Measurements from ENCODE around the gene MICOS13.

Gene MICOS13

DNA sequence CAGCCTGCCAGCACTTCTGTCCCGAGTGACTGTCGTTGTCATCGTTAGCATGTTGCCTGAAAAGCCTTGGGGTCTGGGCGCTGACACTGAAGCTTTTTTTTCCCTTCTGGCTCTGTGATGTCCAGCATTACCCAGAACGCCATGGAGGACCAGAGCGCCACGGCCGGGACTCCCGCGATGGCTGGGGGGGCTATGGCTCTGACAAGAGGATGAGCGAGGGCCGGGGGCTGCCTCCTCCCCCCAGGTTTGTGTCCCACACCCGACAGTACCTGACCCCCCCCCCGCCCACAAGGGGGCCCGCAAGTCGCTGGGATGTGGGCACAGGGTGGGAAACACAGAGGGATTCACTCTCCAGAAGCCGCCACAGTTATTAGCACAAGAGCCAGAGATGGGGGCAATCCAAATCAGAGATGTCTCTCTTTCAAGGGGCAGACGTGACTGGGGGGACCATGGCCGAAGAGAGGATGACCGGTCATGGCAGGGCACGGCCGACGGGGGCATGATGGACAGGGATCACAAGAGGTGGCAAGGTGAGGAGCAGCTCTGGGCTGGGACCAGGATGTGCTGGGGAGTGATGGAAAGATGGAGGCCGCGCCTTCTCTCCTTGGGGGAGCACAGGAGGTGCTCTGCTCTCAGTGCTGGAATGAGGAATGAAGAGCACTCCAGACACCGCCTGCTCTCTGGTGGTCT is 13.2 kb downstream of the MICOS13 start:
- TF ChIP-seq, protein P1, sequence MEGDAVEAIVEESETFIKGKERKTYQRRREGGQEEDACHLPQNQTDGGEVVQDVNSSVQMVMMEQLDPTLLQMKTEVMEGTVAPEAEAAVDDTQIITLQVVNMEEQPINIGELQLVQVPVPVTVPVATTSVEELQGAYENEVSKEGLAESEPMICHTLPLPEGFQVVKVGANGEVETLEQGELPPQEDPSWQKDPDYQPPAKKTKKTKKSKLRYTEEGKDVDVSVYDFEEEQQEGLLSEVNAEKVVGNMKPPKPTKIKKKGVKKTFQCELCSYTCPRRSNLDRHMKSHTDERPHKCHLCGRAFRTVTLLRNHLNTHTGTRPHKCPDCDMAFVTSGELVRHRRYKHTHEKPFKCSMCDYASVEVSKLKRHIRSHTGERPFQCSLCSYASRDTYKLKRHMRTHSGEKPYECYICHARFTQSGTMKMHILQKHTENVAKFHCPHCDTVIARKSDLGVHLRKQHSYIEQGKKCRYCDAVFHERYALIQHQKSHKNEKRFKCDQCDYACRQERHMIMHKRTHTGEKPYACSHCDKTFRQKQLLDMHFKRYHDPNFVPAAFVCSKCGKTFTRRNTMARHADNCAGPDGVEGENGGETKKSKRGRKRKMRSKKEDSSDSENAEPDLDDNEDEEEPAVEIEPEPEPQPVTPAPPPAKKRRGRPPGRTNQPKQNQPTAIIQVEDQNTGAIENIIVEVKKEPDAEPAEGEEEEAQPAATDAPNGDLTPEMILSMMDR (IDR thresholded peaks at IDR 0.05; ENCODE audit: low read depth, low read length): no peak
- no peak overlapping the region for H3K4me3 ChIP-seq (ENCODE audit: low read depth, low read length)

DNA sequence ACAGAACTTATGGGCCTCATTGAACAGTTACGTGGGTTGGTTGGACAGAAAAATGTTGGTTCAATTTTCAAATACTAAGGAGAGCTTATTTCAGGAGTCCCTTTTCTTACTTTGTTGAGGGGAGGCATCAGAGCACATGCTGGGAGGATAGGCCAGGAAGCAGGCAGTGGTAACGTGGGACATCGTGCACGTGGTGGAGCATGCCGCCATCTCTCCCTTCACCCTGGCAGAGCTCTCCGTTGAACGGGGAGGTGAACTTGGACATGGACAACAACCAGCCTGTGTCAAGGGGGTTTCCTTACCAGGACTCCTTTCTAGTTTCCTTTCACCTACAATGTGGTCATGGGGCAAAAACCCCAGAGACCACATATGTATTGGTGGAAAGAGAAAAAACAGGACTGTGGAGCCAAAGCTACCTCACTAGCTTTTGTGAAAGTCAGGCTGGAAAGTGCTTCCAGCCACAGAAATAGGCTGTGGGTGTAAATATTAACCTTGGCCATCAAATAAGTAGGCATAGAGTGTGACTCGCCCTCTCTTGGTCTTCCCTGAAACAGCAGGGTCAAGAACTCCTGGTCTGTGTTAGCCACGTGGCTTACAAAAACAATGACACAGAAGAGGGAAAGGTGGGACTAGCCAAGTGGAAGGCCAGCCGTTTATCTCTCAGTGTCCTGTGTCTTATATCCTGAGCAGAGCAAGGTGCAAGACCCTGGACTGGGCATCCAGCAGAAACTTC is 14.4 kb downstream of the MICOS13 start:
- TF ChIP-seq, protein P1 (IDR thresholded peaks at IDR 0.05; ENCODE audit: low read depth, low read length): no peak
- H3K4me3 ChIP-seq (ENCODE audit: low read depth, low read length): no peak overlapping the region

DNA sequence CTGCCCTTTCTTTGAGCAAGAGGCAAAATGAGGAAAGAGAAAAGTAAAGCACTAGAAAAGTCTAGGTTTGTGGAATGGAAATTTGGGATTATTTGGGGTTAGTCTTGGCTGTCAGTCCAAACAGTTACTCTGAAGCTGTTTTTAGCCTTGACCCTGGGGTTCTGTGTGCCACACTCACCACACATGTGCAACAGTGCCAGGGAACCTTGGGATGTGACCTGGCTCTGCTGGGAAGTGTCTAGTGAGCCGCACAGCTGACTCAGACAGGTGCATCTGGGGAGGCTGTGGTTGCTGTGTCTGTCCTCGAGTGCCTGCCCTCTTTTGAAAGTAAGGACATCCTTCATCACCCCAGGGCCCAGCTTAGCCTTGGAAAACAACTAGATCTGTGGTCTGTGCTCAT is 15.8 kb downstream of the MICOS13 start:
- TF ChIP-seq, protein P1 (IDR thresholded peaks at IDR 0.05; ENCODE audit: low read depth, low read length): no peak
- no peak overlapping the region for H3K4me3 ChIP-seq (ENCODE audit: low read depth, low read length)

DNA sequence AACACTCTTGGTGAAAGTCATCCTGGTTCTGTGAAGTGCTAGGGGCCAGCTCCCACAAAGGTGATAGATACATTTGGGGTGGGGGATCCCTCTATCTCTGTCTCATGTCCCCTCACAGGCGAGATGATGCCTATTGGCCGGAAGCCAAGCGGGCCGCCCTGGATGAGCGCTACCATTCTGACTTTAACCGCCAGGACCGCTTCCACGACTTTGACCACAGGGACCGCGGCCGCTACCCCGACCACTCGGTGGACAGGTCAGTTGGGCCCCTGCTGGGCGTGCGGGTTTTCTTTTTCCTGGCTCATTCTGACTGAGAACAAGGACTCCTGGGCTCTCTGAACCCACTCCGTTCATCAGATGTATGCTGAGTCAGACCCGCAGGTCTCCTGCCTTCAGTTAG is 16.4 kb downstream of the MICOS13 start:
- H3K4me3 ChIP-seq (ENCODE audit: low read depth, low read length): no peak overlapping the region
- TF ChIP-seq, protein P1 (IDR thresholded peaks at IDR 0.05; ENCODE audit: low read depth, low read length): no peak

DNA sequence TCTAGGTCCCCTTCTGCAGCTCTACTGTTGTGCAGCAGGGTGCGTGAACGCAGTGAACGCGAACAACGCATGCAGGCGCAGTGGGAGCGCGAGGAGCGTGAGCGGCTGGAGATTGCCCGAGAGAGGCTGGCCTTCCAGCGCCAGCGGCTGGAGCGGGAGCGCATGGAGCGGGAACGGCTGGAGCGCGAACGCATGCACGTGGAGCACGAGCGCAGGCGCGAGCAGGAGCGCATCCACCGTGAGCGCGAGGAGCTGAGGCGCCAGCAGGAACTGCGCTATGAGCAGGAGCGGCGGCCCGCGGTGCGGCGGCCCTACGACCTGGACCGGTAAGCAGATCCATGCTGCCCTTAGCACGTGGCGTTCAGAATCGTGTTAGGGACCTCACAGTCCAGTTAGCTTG is 18.8 kb downstream of the MICOS13 start:
- H3K4me3 ChIP-seq (ENCODE audit: low read depth, low read length): no peak overlapping the region
- TF ChIP-seq, protein P1 (IDR thresholded peaks at IDR 0.05; ENCODE audit: low read depth, low read length): no peak

DNA sequence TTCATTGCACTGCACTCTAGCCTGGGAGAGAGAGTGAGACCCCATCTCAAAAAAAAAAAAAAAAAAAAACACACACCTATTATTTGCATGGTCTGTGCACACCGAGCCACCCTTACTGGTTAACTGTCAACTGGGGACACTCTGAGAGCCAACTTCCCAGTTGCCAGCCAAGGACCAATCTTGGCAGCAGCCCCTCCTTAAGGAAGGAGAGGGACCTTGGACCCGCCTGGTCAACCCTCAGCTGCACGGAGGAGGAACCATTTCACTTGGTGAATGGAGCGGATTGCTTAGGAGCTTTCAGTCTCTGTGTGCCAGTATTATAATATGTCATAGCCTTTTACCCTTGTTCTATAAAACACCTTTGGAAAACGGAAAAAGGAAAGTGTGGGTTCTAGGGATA is 24.9 kb downstream of the MICOS13 start:
- H3K4me3 ChIP-seq (ENCODE audit: low read depth, low read length): no peak overlapping the region
- TF ChIP-seq, protein P1 (IDR thresholded peaks at IDR 0.05; ENCODE audit: low read depth, low read length): no peak

DNA sequence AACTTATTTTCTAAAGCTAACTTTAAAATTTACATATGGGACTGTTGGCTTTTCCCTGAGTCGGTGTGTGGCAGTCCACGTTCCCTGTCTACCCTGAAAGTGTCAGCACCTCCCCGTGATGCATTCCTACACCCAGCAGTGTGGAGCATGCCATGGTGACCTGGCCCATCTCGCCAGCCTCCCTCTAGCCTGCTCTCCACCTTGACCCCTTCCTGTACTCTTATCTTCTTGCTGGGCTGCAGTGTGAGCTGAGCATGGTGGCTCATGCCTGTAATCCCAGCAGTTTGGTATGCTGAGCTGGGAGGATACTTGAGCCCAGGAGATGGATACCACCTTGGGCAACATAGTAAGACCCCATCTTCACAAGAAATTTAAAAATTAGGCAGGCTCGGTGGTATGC is 25.4 kb downstream of the MICOS13 start:
- TF ChIP-seq, protein P1 (IDR thresholded peaks at IDR 0.05; ENCODE audit: low read depth, low read length): no peak
- H3K4me3 ChIP-seq (ENCODE audit: low read depth, low read length): no peak overlapping the region

All from WI38 (cell line).